ENCODE data around the gene NDUFS4. TPM values are rescaled to one million over a fixed set of nuclear protein-coding genes. Genes with fewer than 3 reads are reported as not detected.

The NDUFS4 gene
- total RNA-seq, 1 donor from 2014 or later: 75.4 TPM

DNA sequence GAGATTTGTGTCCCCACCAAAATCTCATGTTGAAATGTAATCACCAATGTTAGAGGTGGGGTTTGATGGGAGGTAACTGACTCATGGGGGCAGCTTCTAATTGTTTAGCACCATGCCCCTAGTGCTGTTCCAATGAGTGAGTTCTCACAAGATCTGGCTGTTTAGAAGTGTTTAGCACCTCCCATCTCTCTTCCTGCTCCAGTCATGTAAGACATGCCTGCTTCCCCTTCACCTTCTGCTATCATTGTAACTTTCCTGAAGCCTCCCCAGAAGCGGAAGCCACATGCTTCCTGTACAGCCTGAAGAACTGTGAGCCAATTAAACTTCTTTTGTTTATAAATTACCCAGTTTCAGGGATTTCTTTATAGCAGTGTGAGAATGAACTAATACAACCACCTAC, 170.5 kb downstream of the NDUFS4 start:
- no peak for ATAC-seq
- no peak for DNase-seq (ENCODE audit: low spot score)
- intact Hi-C loops (cut with DNase I): no loop called here

Other genes starting within 250 kb of the NDUFS4 start
- gene FST, start 80.0 kb upstream of the NDUFS4 start, total RNA-seq: 27.6 TPM